GM12875 (cell line): ENCODE data around the gene PHF10.

Experiments used
- H3K4me3 ChIP-seq: one replicate; pipeline ENCODE4 v1.5.1; 2011; ENCODE audit warnings: low read depth, low read length, control low read depth
- CTCF ChIP-seq: IDR thresholded peaks from 2 replicates; pipeline ENCODE4 v1.5.1; 2011; ENCODE audit warnings: low read depth, mild to moderate bottlenecking, control low read depth, inconsistent platforms, low read length, moderate library complexity, borderline replicate concordance; ENCODE audit not compliant: insufficient read depth

The PHF10 gene

DNA sequence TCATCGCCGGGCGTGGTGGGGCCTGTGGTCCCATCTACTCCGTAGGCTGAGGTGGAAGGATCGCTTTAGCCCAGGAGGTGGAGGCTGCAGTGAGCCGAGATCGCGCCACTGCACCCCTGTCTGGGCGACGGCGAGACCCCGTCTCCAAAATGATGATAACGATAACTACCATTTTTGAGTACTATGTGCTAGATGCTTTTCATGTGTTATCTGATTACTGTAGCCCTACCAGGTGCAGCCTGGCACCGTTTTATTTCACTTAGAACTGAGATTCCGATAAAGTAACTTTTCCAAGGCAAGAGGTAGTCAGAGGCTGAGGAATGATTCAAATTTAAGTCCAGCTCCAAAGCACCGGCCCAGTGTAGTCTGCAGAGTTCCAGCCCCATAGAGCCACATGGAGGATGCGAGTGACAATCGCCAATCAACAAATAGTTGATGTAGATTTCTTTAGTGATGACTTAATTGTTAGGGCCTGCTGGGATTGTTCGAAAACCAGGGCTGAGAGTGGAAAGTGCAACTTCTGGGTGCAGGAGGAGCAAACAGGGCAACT is 27.8 kb upstream of the PHF10 start:
- TF ChIP-seq CTCF = no peak
- H3K4me3 ChIP-seq = peak overlapping the region; percentile 78

DNA sequence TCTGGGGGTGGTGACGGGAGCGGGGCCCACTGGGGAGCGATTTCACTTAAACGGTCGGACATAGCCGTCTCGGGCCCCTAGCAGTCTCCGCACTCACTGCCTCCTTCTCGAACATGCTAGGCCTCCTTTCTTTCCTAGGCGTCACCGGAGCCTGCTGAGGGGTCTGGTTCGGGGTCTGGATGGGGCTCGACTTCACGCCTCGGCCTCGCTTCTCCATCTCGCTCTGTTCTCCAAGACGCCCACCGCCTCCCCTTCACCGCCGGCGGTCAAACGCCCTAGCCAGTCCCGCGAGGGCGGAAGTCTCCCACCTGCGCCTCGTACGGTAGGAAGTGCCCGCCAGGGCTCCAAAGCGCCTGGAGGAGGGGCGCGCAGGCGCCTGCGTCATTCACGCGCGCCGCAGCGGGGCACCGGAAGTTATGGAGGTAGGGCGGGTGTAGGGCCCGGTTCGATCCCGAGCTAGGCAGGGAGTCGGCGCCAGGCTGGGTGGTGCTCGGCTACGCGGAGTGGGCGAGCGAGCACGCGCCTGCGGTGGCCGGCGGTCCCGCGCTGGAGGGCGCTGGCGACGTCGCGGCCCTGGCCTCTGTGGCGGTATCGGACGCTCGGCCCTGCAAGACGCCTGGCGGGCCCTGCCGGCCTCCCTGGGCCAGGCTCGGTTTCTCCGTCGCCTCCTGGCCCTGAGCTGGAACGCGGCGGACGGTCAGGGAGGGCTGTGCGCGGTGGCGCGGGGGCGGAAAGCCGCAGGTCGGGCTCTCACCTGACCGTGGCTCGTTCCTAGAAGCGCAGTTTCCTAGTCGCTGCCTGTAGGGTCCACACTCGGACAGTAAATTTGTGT is 27.2 kb upstream of the PHF10 start, which contains the start of the genes DYNLT2 and ERMARD:
Gene DYNLT2 (minus strand): TSS at position 331 of the 832 bp plus-strand sequence. CDS start 114 bp downstream, at position 217.
Gene ERMARD (plus strand): TSS at position 381 of the 832 bp plus-strand sequence. CDS start 36 bp downstream, at position 417.
- TF ChIP-seq CTCF = peak; percentile 12; the same call in 1 of the 2 replicates
- peak within 1 kb of the TSS; percentile 78 for H3K4me3 ChIP-seq

GRCh38 chr6:169746556-169746955 is 22.3 kb upstream of the PHF10 start:
- TF ChIP-seq CTCF = no peak
- no peak overlapping the region for H3K4me3 ChIP-seq

DNA sequence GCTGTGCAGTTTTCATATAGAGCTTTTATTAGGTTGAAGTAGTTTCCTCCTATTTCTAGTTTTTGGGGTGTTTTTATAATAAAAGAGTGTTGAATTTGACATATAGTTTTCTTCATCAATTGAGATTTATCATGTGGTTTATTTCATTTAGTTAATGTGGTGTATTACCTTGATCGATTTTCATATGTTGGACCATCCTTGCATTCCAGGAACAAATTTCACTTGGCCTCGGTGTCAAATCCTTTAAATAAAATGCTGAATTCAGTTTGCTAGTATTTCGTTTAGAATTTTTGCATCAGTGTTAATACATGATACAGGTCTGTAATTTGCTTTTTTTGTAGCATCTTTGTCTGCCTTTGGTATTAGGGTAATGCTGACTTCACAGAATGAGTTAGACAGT is 21.1 kb upstream of the PHF10 start:
- no peak for TF ChIP-seq CTCF
- H3K4me3 ChIP-seq = no peak overlapping the region

GRCh38 chr6:169741344-169741743 is 17.0 kb upstream of the PHF10 start:
- H3K4me3 ChIP-seq = no peak overlapping the region
- TF ChIP-seq CTCF = no peak

DNA sequence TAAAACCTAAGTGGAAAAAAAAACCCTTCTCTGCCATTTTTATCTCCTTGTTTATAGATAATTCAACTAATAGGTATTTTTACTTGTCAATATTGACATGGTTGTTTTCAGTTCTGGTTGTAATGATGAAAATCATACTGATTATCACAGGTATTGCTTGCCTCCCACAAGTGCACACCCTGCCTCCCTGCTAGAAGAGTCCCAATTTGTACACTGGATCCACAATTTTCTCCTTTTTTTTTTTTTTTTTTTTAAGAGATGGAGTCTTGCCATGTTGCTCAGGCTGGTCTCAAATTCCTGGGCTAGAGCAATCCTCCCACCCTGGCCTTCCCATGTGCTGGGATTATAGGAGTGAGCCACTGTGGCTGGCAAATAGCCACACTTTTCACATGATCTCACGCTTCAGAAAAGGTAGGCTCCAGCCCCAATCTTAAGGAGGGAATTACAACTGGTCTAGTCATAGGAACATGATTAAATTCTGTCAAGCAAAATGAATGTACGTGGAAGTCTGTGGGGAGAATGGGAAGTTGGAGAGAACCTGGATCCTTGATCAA is 14.8 kb upstream of the PHF10 start:
- no peak for TF ChIP-seq CTCF
- no peak overlapping the region for H3K4me3 ChIP-seq
